ENCODE measurements around the gene CHST8. TPM values are rescaled to one million over a fixed set of nuclear protein-coding genes. Genes with fewer than 3 reads are reported as not detected.

The CHST8 gene
- total RNA-seq, 1 experiment from 2014 or later = not detected

GRCh38 chr19:33731881-33732280 lies 110.1 kb downstream of the CHST8 start:
- no peak for DNase-seq (ENCODE audit: unreplicated experiment)
- Mint-ChIP-seq H3K4me1 (ENCODE audit: insufficient read depth, unreplicated experiment) (no peaks in the 10 kb centered on the region), H3K4me3 (ENCODE audit: unreplicated experiment) (no peak overlapping the region), H3K9me3 (ENCODE audit: unreplicated experiment) (no peaks in the 10 kb centered on the region), H3K36me3 (ENCODE audit: insufficient read depth, unreplicated experiment) (no peaks in the 10 kb centered on the region), H3K27ac (ENCODE audit: low read depth, unreplicated experiment) (no peak overlapping the region), H3K27me3 (ENCODE audit: insufficient read depth, unreplicated experiment) (no peaks in the 10 kb centered on the region)
- ChIA-PET POLR2A (no interaction called here), CTCF (no interaction called here)
- no TSS peak for BruUV-seq (replicated peaks)
- TF ChIP-seq, protein P1, sequence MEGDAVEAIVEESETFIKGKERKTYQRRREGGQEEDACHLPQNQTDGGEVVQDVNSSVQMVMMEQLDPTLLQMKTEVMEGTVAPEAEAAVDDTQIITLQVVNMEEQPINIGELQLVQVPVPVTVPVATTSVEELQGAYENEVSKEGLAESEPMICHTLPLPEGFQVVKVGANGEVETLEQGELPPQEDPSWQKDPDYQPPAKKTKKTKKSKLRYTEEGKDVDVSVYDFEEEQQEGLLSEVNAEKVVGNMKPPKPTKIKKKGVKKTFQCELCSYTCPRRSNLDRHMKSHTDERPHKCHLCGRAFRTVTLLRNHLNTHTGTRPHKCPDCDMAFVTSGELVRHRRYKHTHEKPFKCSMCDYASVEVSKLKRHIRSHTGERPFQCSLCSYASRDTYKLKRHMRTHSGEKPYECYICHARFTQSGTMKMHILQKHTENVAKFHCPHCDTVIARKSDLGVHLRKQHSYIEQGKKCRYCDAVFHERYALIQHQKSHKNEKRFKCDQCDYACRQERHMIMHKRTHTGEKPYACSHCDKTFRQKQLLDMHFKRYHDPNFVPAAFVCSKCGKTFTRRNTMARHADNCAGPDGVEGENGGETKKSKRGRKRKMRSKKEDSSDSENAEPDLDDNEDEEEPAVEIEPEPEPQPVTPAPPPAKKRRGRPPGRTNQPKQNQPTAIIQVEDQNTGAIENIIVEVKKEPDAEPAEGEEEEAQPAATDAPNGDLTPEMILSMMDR (IDR thresholded peaks at IDR 0.05; ENCODE audit: unreplicated experiment) = no peak
- intact Hi-C loops (cut with micrococcal nuclease) = no loop called here

DNA sequence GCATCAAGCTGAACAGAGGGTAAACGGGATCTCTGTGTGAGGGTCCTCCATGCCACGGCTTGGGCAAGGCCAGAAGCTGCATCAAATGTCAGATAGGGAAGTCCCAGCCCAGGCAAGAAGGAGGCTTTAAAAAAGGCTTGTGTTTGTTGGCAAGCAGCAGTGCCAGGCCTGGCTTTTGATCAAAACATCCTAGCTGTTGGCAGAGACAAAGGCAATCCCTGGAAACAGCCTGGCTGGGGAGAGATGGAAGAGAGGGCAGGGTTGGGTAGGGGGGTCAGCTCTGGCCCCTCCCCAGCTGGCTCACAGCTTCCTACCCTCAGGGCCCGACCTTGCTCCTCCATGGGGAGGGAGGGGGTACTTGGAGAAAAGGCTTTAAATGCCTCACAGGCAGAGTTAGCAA lies 113.2 kb downstream of the CHST8 start:
- ChIA-PET CTCF (no interaction called here), POLR2A (no interaction called here)
- no peaks in the 10 kb centered on the region for H3K36me3 Mint-ChIP-seq (ENCODE audit: insufficient read depth, unreplicated experiment)
- no peaks in the 10 kb centered on the region for H3K27me3 Mint-ChIP-seq (ENCODE audit: insufficient read depth, unreplicated experiment)
- H3K9me3 Mint-ChIP-seq (ENCODE audit: unreplicated experiment) = no peaks in the 10 kb centered on the region
- no peak for DNase-seq (ENCODE audit: unreplicated experiment)
- no peaks in the 10 kb centered on the region for H3K4me1 Mint-ChIP-seq (ENCODE audit: insufficient read depth, unreplicated experiment)
- no peak overlapping the region for H3K4me3 Mint-ChIP-seq (ENCODE audit: unreplicated experiment)
- H3K27ac Mint-ChIP-seq (ENCODE audit: low read depth, unreplicated experiment) = no peak overlapping the region
- TF ChIP-seq, protein P1 (IDR thresholded peaks at IDR 0.05; ENCODE audit: unreplicated experiment) = no peak
- no TSS peak for BruUV-seq (replicated peaks)
- intact Hi-C loops (cut with micrococcal nuclease) = no loop called here

DNA sequence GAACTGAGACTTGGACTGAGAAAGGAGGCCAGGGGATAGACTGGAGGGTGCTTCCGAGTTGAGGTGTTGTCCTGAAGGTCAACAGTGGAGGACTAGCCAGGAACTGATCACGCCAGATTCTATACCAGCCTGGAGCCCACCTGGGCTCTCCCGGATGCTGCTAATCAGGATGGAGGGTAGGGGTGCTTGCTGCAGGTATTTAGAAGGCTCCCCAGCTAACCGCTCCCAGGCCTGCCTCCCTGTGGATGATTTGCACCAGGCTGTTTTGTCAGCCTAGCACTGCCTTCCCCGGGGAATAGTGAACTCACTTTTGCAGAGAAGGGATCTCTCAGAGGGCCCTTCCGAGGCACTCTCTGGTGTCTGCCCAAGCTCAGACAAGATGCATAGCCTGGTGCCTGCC lies 114.4 kb downstream of the CHST8 start:
- DNase-seq (ENCODE audit: unreplicated experiment) = no peak
- Mint-ChIP-seq H3K4me1 (ENCODE audit: insufficient read depth, unreplicated experiment) (no peaks in the 10 kb centered on the region), H3K4me3 (ENCODE audit: unreplicated experiment) (no peak overlapping the region), H3K27me3 (ENCODE audit: insufficient read depth, unreplicated experiment) (no peaks in the 10 kb centered on the region), H3K27ac (ENCODE audit: low read depth, unreplicated experiment) (no peak overlapping the region), H3K36me3 (ENCODE audit: insufficient read depth, unreplicated experiment) (no peaks in the 10 kb centered on the region), H3K9me3 (ENCODE audit: unreplicated experiment) (no peaks in the 10 kb centered on the region)
- no TSS peak for BruUV-seq (replicated peaks)
- TF ChIP-seq, protein P1 (IDR thresholded peaks at IDR 0.05; ENCODE audit: unreplicated experiment) = no peak
- CTCF ChIA-PET = no interaction called here
- intact Hi-C loops (cut with micrococcal nuclease) = no loop called here
- POLR2A ChIA-PET = no interaction called here

- CTCF ChIA-PET = interaction anchor here (0.5 to 1.1 kb wide), 2 partner anchors 26 to 201 kb away, joined by 3 to 5 read pairs; no protein-coding TSS in a partner anchor
Measured at GRCh38 chr19:33736787-33737186, 115.0 kb downstream of the CHST8 start.

More at GRCh38 chr19:33736787-33737186, 115.0 kb downstream of the CHST8 start:
- no peaks in the 10 kb centered on the region for H3K27me3 Mint-ChIP-seq (ENCODE audit: insufficient read depth, unreplicated experiment)
- DNase-seq (ENCODE audit: unreplicated experiment) = no peak
- intact Hi-C loops (cut with micrococcal nuclease) = no loop called here
- H3K36me3 Mint-ChIP-seq (ENCODE audit: insufficient read depth, unreplicated experiment) = no peaks in the 10 kb centered on the region
- TF ChIP-seq, protein P1 (IDR thresholded peaks at IDR 0.05; ENCODE audit: unreplicated experiment) = no peak
- H3K9me3 Mint-ChIP-seq (ENCODE audit: unreplicated experiment) = no peaks in the 10 kb centered on the region
- H3K4me1 Mint-ChIP-seq (ENCODE audit: insufficient read depth, unreplicated experiment) = no peaks in the 10 kb centered on the region
- no peak overlapping the region for H3K4me3 Mint-ChIP-seq (ENCODE audit: unreplicated experiment)
- no TSS peak for BruUV-seq (replicated peaks)
- POLR2A ChIA-PET = no interaction called here
- no peak overlapping the region for H3K27ac Mint-ChIP-seq (ENCODE audit: low read depth, unreplicated experiment)
